HepG2 (cell line): ENCODE data around the gene TFPI. TPM values are rescaled to one million over a fixed set of nuclear protein-coding genes. Genes with fewer than 3 reads are reported as not detected.

Experiments used
- BCL6 ChIP-seq: IDR thresholded peaks from 2 replicates; pipeline ENCODE4 v1.6.1; 2016; ENCODE audit warnings: missing genetic modification reagents, missing compliant biosample characterization
- DPF2 ChIP-seq: sonication (generic); formaldehyde crosslinking; IDR thresholded peaks from 2 replicates; pipeline ENCODE4 v1.4.0; 2020; ENCODE audit warnings: mild to moderate bottlenecking, low read depth, missing genetic modification reagents, borderline replicate concordance
- FOSL2 ChIP-seq: sonication (generic); formaldehyde crosslinking; IDR thresholded peaks from 2 replicates; pipeline ENCODE4 v1.4.0; 2020; ENCODE audit warnings: missing genetic modification reagents
- FOXK1 ChIP-seq: sonication (generic); formaldehyde crosslinking; IDR thresholded peaks from 2 replicates; pipeline ENCODE4 v1.4.0; 2020; ENCODE audit warnings: low read depth, missing genetic modification reagents, borderline replicate concordance
- GATAD2A ChIP-seq: IDR thresholded peaks from 2 replicates; pipeline ENCODE4 v1.6.1; 2016
- HMG20B ChIP-seq: conservative IDR thresholded peaks from 2 replicates; pipeline ENCODE4 v1.6.1; 2016; ENCODE audit warnings: missing genetic modification reagents, missing compliant biosample characterization
- HMGXB3 ChIP-seq: sonication (generic); formaldehyde crosslinking; IDR thresholded peaks from 2 replicates; pipeline ENCODE4 v1.4.0; 2020; ENCODE audit warnings: missing genetic modification reagents, borderline replicate concordance
- HNF4G ChIP-seq, 2 experiments: sonication (generic) in 1 of 2; formaldehyde crosslinking in 1 of 2; IDR thresholded peaks; 2 replicates each; pipeline versions ENCODE4 v1.4.0 to v1.6.1; 2011 to 2020; ENCODE audit warnings: borderline replicate concordance in 2 of 2, low read depth in 2 of 2, mild to moderate bottlenecking in 2 of 2, low read length in 1 of 2, missing genetic modification reagents in 1 of 2, moderate library complexity in 1 of 2
- KDM4B ChIP-seq: sonication (generic); formaldehyde crosslinking; IDR thresholded peaks from 2 replicates; pipeline ENCODE4 v1.4.0; 2020; ENCODE audit warnings: missing genetic modification reagents
- KLF15 ChIP-seq: sonication (generic); formaldehyde crosslinking; IDR thresholded peaks from 2 replicates; pipeline ENCODE4 v1.8.1; 2023; ENCODE audit warnings: borderline replicate concordance, mild to moderate bottlenecking, inconsistent platforms, missing genetic modification reagents, mixed read lengths
- NFIB ChIP-seq: sonication (generic); formaldehyde crosslinking; IDR thresholded peaks from 2 replicates; pipeline ENCODE4 v1.9.0; 2021; ENCODE audit warnings: missing genetic modification reagents, mild to moderate bottlenecking, borderline replicate concordance
- RFX3 ChIP-seq: IDR thresholded peaks from 2 replicates; pipeline ENCODE4 v1.6.1; 2016; ENCODE audit warnings: missing biosample characterization, missing genetic modification reagents
- SALL2 ChIP-seq: sonication (generic); formaldehyde crosslinking; IDR thresholded peaks from 2 replicates; pipeline ENCODE4 v1.8.1; 2023; ENCODE audit warnings: mild to moderate bottlenecking, missing genetic modification reagents, inconsistent platforms
- TBP ChIP-seq: sonication (generic); formaldehyde crosslinking; IDR thresholded peaks from 2 replicates; pipeline ENCODE4 v1.5.0; 2020; ENCODE audit warnings: missing genetic modification reagents
- TCF12 ChIP-seq, 2 experiments: fragments of 450-650 bp in 1 of 2; sonication (generic) in 1 of 2; formaldehyde crosslinking in 1 of 2; IDR thresholded peaks; 2 replicates each; pipeline versions ENCODE4 v1.6.1 to v1.8.0; 2017 to 2022; ENCODE audit warnings: antibody characterized with exemption in 1 of 2, mild to moderate bottlenecking in 1 of 2, missing genetic modification reagents in 1 of 2, moderate library complexity in 1 of 2
- TOE1 ChIP-seq: sonication (generic); formaldehyde crosslinking; IDR thresholded peaks from 2 replicates; pipeline ENCODE4 v1.4.0; 2020; ENCODE audit warnings: mild to moderate bottlenecking, missing genetic modification reagents
- ZBTB8A ChIP-seq: sonication (generic); formaldehyde crosslinking; IDR thresholded peaks from 2 replicates; pipeline ENCODE4 v1.4.0; 2020; ENCODE audit warnings: mild to moderate bottlenecking, low read depth, missing genetic modification reagents, borderline replicate concordance
- ZFP1 ChIP-seq: IDR thresholded peaks from 2 replicates; pipeline ENCODE4 v1.6.1; 2016
- ZKSCAN8 ChIP-seq: IDR thresholded peaks from 2 replicates; pipeline ENCODE4 v1.6.1; 2016; ENCODE audit warnings: borderline replicate concordance, missing genetic modification reagents, missing compliant biosample characterization
- ZSCAN30 ChIP-seq: sonication (generic); formaldehyde crosslinking; IDR thresholded peaks from 2 replicates; pipeline ENCODE4 v1.5.0; 2020; ENCODE audit warnings: mild to moderate bottlenecking, missing genetic modification reagents
- polyA plus RNA-seq, 8 experiments: library from polyadenylated mRNA; depleted of rRNA in 3 of 8; stranded (reverse) in 7 of 8; unstranded in 1 of 8; fragments of >200 nt; fragmentation: Illumina TruSeq in 4 of 8; extraction: Trizol in 4 of 8; gene quantifications; 2 replicates each; pipeline versions ENCODE4 v1.2.1 to v1.2.3, GENCODE V29; 2011 to 2016; ENCODE audit warnings: low read depth in 4 of 8, missing spikeins in 1 of 8, mixed read lengths in 1 of 8; ENCODE audit not compliant: insufficient read depth in 1 of 8
- total RNA-seq, 5 experiments: library from RNA; depleted of rRNA; stranded (reverse); fragments of >200 nt; fragmentation: Illumina TruSeq; extraction: Trizol; gene quantifications; 2 replicates each; pipeline ENCODE4 v1.2.3, GENCODE V29; 2016; ENCODE audit warnings: low read depth in 1 of 5
- TF ChIP-seq, protein P1 (sequence below): sonication (generic); formaldehyde crosslinking; IDR thresholded peaks from 2 replicates; pipeline ENCODE4 v1.5.1; 2020; ENCODE audit warnings: missing genetic modification reagents, mild to moderate bottlenecking, borderline replicate concordance

Gene TFPI
- total and polyA plus RNA-seq, 2 of the 13 experiments (the other 11 are each of a cell fraction or from before 2014, with no cell fraction given): 301 to 436 TPM

DNA sequence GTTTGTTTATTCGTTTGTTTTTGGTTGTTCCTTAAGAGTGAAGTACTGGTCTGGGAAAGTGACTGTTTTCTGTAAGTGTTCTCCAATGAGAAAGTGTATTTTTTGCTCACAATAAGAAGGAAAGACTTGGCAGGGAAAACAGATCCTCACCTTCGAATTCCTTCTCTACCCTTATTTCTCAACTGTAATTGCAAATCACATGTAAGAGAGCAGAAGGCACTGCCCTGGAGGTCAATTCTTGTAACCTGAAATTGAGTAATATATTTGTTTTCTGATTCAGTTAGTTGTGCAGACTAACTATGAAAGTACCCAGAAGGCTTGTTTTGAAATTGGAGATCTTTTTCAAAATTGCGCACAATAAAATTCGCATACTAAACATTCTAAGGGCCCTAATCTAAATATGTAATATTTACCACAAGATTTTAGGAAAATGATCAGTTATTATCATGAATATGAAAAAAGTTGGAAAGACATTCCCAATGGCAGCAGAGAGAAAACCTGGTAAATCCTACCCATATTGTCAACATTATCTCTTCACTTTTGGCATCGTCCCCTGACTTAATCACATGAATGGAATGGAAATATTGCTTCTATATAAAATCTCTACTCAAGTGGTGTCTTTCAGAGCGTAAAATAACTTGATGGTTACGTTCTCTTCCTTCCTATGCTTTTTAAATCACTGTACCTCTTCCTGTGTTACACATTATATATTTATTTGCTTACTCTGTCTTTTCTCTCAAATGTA, 24.1 kb downstream of the TFPI start (continued):
- TF ChIP-seq TBP (CRISPR knock-in tag) (no peak), TOE1 (CRISPR knock-in tag) (0 out of 2 replicates have a peak, but pooled peaks have one; percentile 28), NFIB (CRISPR knock-in tag) (no peak), ZKSCAN8 (CRISPR knock-in tag) (peak; percentile 77; the same call in 1 of the 2 replicates), ZFP1 (CRISPR knock-in tag) (peak; percentile 75; the same call in 1 of the 2 replicates), KLF15 (no peak), GATAD2A (CRISPR knock-in tag) (peak; percentile 98), KDM4B (CRISPR knock-in tag) (peak; percentile 72; the same call in 1 of the 2 replicates), HNF4G (IDR thresholded peaks at IDR 0.05; ENCODE audit: borderline replicate concordance, low read depth, low read length) (peak; percentile 74), HNF4G (CRISPR knock-in tag; IDR thresholded peaks at IDR 0.05; ENCODE audit: borderline replicate concordance, low read depth) (no peak), DPF2 (CRISPR knock-in tag) (0 out of 2 replicates have a peak, but pooled peaks have one; percentile 33), HMG20B (CRISPR knock-in tag) (peak; percentile 65; the same call in 1 of the 2 replicates), TCF12 (IDR thresholded peaks at IDR 0.05) (no peak), TCF12 (CRISPR knock-in tag; IDR thresholded peaks at IDR 0.05) (no peak), FOSL2 (CRISPR knock-in tag) (peak; percentile 84), ZSCAN30 (no peak), SALL2 (no peak), HMGXB3 (CRISPR knock-in tag) (peak; percentile 49; the same call in 1 of the 2 replicates), RFX3 (CRISPR knock-in tag) (no peak), FOXK1 (CRISPR knock-in tag) (peak; percentile 63; the same call in 1 of the 2 replicates), ZBTB8A (CRISPR knock-in tag) (no peak), BCL6 (CRISPR knock-in tag) (peak; percentile 85)
- TF ChIP-seq, protein P1, sequence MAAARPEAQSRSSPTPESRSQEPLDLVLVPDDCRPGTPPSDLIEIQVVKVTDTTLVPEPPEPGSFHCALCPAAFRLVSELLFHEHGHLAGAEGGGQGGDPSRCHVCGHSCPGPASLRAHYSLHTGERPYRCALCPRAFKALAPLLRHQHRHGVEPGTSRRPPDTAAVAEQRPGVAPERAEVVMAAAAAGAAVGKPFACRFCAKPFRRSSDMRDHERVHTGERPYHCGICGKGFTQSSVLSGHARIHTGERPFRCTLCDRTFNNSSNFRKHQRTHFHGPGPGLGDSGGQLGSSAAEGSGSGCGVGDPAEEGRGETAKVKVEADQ (CRISPR knock-in tag): no peak
